Upper lobe of right lung (tissue), 1 donor: ENCODE measurements around the gene TRAPPC5. TPM values are rescaled to one million over a fixed set of nuclear protein-coding genes. Genes with fewer than 3 reads are reported as not detected.
A peak's percentile ranks its signal among the peaks of the same experiment; 100 is the strongest.

Experiments used
- ATAC-seq: fragments of 200-7000 bp; cut with Tn5 transposase; one replicate; pipeline ENCODE4 v1.9.1; 2020; ENCODE audit warnings: mild to moderate bottlenecking, moderate library complexity
- DNase-seq: peaks from one replicate; pipeline ENCODE4 v3.0.0-alpha.2; 2020
- H3K27ac ChIP-seq: fragments of 200-600 bp; one replicate; pipeline ENCODE4 v1.8.0; 2022
- H3K27me3 ChIP-seq: fragments of 200-600 bp; one replicate; pipeline ENCODE4 v1.8.0; 2022; ENCODE audit warnings: mild to moderate bottlenecking
- H3K36me3 ChIP-seq: fragments of 200-600 bp; one replicate; pipeline ENCODE4 v1.8.0; 2022
- H3K4me1 ChIP-seq: fragments of 200-600 bp; one replicate; pipeline ENCODE4 v1.8.0; 2022
- H3K4me3 ChIP-seq: fragments of 200-600 bp; one replicate; pipeline ENCODE4 v1.8.0; 2022; ENCODE audit warnings: mild to moderate bottlenecking
- H3K9me3 ChIP-seq: fragments of 200-600 bp; one replicate; pipeline ENCODE4 v1.8.0; 2022
- CTCF ChIP-seq: fragments of 200-600 bp; IDR thresholded peaks from one replicate; pipeline ENCODE4 v1.8.0; 2022; ENCODE audit warnings: antibody characterized with exemption
- intact Hi-C: fragments of 100-400 bp; cut with DNase I; formaldehyde crosslinking; loops from one replicate; pipeline ENCODE4 v1.11.0; 2022
- total RNA-seq: library from RNA; stranded (reverse); fragmentation: NEBNext Ultra II Directional; extraction: Animal tissue kit (Norgen Biotek cat#: 25700); gene quantifications from one replicate; pipeline ENCODE4 v1.2.1, GENCODE V29; 2021
- donor health status: DM: no; HTN: yes; CAD: no; lungs with severe emphysema.

Gene TRAPPC5
- total RNA-seq, 1 donor from 2014 or later, result 83.9 TPM

- Histone ChIP-seq H3K27ac (no peak overlapping the region), H3K27me3 (peaks cover 45% of the 10 kb centered on the region), H3K9me3 (no peaks in the 10 kb centered on the region), H3K4me1 (peaks cover 3% of the 10 kb centered on the region), H3K4me3 (no peak overlapping the region), H3K36me3 (no peaks in the 10 kb centered on the region)
- intact Hi-C loops, result no loop called here
- ATAC-seq (peak; percentile 7), DNase-seq (no peak)
- TF ChIP-seq CTCF, result no peak
Measured at GRCh38 chr19:7730286-7731217, 49.9 kb downstream of the TRAPPC5 start.

GRCh38 chr19:7731218-7731595 lies 50.6 kb downstream of the TRAPPC5 start:
- Histone ChIP-seq H3K4me1 (peaks cover 3% of the 10 kb centered on the region), H3K27me3 (peaks cover 45% of the 10 kb centered on the region), H3K9me3 (no peaks in the 10 kb centered on the region), H3K4me3 (no peak overlapping the region), H3K27ac (no peak overlapping the region), H3K36me3 (no peaks in the 10 kb centered on the region)
- no peak for TF ChIP-seq CTCF
- ATAC-seq, result no peak
- intact Hi-C loops, result no loop called here
- DNase-seq, result no peak

GRCh38 chr19:7731615-7732014 lies 51.0 kb downstream of the TRAPPC5 start:
- peaks cover 3% of the 10 kb centered on the region for H3K4me1 ChIP-seq
- H3K27me3 ChIP-seq, result peaks cover 45% of the 10 kb centered on the region
- no peaks in the 10 kb centered on the region for H3K36me3 ChIP-seq
- no peak overlapping the region for H3K4me3 ChIP-seq
- no peak for TF ChIP-seq CTCF
- no peak overlapping the region for H3K27ac ChIP-seq
- intact Hi-C loops, result no loop called here
- H3K9me3 ChIP-seq, result no peaks in the 10 kb centered on the region
- no peak for ATAC-seq
- no peak for DNase-seq

GRCh38 chr19:7732045-7732444 lies 51.4 kb downstream of the TRAPPC5 start, which contains the start of gene CLEC4G:
CLEC4G (minus strand) TSS chr19:7732110; CDS start chr19:7732102, 8 bp downstream.
- no peak for TF ChIP-seq CTCF
- ATAC-seq (no peak), DNase-seq (no peak)
- no peak within 1 kb of the TSS for H3K27ac ChIP-seq
- H3K36me3 ChIP-seq, result no peaks in the 10 kb centered on the region
- intact Hi-C loops, result no loop called here
- peaks cover 3% of the 10 kb centered on the region for H3K4me1 ChIP-seq
- no peak within 1 kb of the TSS for H3K4me3 ChIP-seq
- peaks cover 45% of the 10 kb centered on the region for H3K27me3 ChIP-seq
- no peaks in the 10 kb centered on the region for H3K9me3 ChIP-seq

- ATAC-seq (peak; percentile 55), DNase-seq (peak; percentile 64)
- H3K36me3 ChIP-seq, result no peaks in the 10 kb centered on the region
- H3K4me1 ChIP-seq, result peaks cover 3% of the 10 kb centered on the region
- no peaks in the 10 kb centered on the region for H3K9me3 ChIP-seq
- H3K27ac ChIP-seq, result no peak overlapping the region
- intact Hi-C loops, result no loop called here
- H3K27me3 ChIP-seq, result peaks cover 38% of the 10 kb centered on the region
- no peak overlapping the region for H3K4me3 ChIP-seq
- no peak for TF ChIP-seq CTCF
Measured at GRCh38 chr19:7733376-7733775, 52.7 kb downstream of the TRAPPC5 start.
